Retinal pigment epithelial cell (primary cell): ENCODE results near the gene AGAP1.

ENCODE experiments used
- DNase-seq: peaks from one replicate; pipeline ENCODE4 v3.0.0-alpha.2; 2010; ENCODE audit warnings: low read depth
- H3K4me3 ChIP-seq: 2 replicates; pipeline ENCODE4 v1.5.1; 2011; ENCODE audit warnings: mild to moderate bottlenecking, low read length, control low read depth, moderate library complexity
- TF ChIP-seq, protein P1 (sequence below): conservative IDR thresholded peaks from 2 replicates; pipeline ENCODE4 v1.5.1; 2011; ENCODE audit warnings: low read depth, low read length, control low read depth, inconsistent platforms

The AGAP1 gene

DNA sequence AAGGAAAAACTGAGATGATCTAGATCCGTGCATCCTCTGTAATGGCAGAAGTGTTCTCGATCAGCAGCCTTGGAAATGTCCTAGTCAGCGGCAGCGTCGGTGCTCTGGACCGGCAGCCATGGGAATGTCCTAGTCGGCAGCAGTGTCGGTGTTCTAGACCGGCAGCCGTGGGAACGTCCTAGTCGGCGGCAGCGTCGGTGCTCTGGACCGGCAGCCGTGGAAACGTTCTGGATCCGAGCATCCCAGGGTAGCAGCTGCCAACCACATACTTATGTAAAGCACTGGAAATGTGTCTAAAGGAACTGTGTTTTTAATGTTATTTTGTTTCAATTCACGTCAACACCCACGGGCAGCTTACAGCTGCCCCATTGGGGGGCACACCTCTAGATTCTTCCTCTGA lies 615.6 kb downstream of the AGAP1 start:
- TF ChIP-seq, protein P1, sequence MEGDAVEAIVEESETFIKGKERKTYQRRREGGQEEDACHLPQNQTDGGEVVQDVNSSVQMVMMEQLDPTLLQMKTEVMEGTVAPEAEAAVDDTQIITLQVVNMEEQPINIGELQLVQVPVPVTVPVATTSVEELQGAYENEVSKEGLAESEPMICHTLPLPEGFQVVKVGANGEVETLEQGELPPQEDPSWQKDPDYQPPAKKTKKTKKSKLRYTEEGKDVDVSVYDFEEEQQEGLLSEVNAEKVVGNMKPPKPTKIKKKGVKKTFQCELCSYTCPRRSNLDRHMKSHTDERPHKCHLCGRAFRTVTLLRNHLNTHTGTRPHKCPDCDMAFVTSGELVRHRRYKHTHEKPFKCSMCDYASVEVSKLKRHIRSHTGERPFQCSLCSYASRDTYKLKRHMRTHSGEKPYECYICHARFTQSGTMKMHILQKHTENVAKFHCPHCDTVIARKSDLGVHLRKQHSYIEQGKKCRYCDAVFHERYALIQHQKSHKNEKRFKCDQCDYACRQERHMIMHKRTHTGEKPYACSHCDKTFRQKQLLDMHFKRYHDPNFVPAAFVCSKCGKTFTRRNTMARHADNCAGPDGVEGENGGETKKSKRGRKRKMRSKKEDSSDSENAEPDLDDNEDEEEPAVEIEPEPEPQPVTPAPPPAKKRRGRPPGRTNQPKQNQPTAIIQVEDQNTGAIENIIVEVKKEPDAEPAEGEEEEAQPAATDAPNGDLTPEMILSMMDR, result no peak
- no peak overlapping the region for H3K4me3 ChIP-seq
- no peak for DNase-seq

DNA sequence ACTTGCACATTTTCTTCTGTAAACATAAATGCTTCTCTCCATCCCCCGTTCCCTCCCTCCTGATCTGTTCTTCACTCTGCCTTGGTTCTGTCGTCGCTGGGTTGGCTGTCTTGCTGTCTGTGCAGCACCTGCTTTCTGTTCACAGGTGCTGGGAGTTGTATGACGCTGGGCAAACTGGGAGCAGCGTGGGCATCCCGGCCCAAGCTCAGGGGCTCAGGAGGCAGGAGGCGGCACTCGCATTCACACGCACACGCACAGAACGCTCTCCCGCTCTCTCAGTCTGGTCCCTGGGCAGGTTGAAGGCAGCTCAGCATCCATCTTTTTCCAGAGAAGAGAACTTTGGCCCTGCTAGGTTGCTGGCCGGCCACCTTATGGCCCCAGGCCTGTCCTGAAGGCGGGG lies 618.6 kb downstream of the AGAP1 start:
- TF ChIP-seq, protein P1, result no peak
- H3K4me3 ChIP-seq, result no peak overlapping the region
- DNase-seq, result no peak

DNA sequence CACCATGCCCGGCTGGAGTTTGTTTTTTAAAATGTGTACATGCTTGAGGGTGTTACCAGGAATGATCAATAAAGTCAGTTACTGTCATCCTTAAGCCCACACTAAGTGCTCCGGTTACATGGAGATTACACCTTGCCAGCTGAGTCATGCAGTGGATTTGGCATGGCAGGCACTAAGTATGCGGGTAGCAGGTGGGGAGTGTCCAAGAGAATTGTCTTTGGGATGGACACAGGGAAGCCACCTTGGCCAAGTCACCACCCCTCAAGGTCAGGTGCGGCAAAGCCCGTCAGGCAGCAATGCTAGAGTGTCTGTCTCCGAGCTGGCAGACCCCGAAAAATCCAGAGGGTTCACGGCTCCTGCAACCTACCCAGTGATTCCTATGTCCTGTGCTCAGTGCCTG lies 619.6 kb downstream of the AGAP1 start:
- DNase-seq, result no peak
- H3K4me3 ChIP-seq, result no peak overlapping the region
- TF ChIP-seq, protein P1, result no peak

DNA sequence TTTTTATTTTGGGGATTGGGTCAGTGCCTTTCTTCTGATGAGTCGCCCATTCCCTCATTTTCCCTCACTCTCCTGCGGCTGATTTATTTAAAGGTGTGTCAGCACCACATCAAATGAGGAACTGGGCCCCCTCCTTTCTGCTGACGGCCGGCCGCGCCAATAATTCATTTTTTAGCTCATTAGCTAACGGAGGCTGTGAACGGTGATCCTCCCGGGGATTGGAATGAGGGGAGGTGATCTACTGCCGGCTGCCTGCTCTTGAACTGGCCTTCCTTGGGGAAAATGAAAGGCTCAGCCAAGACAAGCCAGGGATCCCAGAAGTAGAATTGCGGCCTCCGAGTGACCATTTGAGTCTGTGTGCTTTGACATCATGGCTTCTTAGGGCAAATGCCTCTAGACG lies 620.1 kb downstream of the AGAP1 start:
- TF ChIP-seq, protein P1, result no peak
- no peak overlapping the region for H3K4me3 ChIP-seq
- DNase-seq, result no peak

DNA sequence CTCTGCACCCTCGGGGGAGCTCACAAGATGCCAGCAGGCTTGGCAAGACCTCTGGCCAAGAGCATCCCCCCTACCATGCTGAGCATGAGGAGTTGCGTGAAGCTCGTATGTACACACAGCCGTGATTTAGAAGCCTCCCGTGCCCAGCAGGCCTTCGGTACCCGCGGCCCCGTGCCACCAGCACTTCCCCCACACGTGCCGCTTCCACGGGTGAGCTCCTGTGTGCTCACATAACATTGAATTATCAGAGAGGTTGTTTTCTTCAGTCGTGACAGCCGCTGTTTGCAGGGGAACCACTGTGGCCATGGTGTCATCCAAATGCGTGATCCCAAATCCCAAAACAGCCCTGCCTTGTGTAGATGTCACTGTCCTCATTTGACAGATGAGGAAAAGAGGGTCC lies 621.1 kb downstream of the AGAP1 start:
- TF ChIP-seq, protein P1, result no peak
- no peak for DNase-seq
- H3K4me3 ChIP-seq, result no peak overlapping the region

DNA sequence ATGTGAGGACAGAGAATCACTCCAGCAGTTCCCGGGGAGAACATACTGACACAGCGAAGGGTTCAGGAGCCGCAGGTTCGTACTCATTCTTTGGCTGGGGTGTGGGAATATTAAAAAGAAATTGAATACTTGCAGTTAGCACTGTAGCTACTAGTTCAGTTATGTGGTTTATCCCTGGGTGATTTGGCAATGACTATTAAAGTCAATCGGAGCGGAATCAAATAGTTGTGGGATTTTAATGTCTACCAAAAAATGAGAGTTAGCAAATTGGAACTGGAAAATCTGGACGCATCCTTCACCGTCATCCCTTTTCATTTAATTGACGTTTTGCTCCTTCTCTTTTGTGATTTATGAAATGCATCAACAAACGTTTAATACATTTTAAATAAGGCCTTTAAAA lies 623.6 kb downstream of the AGAP1 start:
- TF ChIP-seq, protein P1, result no peak
- peak; percentile 19 for DNase-seq
- H3K4me3 ChIP-seq, result no peak overlapping the region

DNA sequence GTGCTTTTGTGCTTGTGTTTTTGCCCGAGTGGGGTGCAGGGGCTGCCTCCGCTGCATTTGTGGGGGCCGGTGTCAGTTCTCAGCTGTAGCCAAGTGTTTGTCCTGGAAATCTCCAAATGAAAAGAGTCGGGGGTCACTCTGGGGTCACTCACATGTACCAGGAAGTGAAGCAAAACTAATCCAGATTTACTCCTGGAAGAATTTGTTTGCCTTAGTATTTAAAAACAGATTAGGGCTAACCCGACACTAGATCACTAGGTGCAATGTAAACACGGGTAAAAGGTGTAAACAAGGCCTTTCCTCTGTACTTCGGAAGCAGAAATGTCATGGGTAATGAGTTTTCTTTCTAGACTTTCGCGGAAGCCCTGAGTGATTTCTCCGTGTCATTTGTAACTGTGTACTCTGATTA lies 624.0 kb downstream of the AGAP1 start:
- peak; percentile 66 for DNase-seq
- TF ChIP-seq, protein P1, result no peak
- no peak overlapping the region for H3K4me3 ChIP-seq
